ENCODE results near the gene BEAN1. TPM values are rescaled to one million over a fixed set of nuclear protein-coding genes. Genes with fewer than 3 reads are reported as not detected.

The BEAN1 gene
- total RNA-seq, 6 experiments from 2014 or later: not detected

- DNase-seq: no peak
- no peak for TF ChIP-seq CTCF (IDR thresholded peaks at IDR 0.05)
- Mint-ChIP-seq H3K27me3 (ENCODE audit: insufficient read depth) (no peaks in the 10 kb centered on the region; the same call in 1 of the 2 replicates), H3K36me3 (ENCODE audit: low read depth) (peaks cover 20% of the 10 kb centered on the region), H3K4me3 (no peak overlapping the region), H3K9me3 (no peaks in the 10 kb centered on the region), H3K4me1 (ENCODE audit: low read depth) (peaks cover 55% of the 10 kb centered on the region), H3K27ac (no peak overlapping the region)
Observed at GRCh38 chr16:66519482-66520373, 92.6 kb downstream of the BEAN1 start.

DNA sequence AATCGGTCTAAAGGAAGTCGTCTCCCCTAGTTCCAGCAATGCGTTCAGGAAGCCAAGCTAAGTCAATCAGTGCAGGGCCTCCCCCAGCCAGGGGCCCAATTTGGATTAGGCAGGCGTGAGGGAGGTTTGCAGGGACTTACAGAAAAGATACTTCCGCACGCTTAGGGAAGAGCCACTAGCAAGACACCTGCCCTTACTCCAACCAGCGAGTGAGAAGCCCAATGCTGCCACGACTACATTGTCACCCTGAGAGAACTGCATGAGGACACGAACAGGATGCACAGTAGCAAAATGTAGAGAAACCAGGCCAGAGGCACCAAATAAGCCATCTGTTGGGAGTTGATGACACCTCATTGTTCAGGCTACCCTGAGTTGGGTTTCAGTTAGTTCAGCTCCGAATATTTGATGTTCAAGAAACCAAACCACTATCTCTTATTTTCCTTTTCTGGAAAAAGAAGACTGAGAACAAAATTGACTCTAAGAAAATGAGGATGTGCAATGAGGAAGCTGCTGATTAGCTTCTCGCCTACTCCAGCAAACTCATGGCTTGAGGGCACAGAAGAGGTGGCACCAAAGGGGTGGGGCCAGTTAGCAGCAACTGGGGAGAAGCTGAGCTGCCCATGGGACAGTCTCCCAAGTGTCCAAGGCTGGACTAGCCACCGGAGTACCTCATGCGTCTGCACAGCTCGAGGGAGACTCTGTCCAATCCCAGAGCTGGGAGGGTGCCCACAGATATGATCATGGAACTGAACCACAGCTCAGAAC is 93.5 kb downstream of the BEAN1 start:
- peaks cover 59% of the 10 kb centered on the region for H3K4me1 Mint-ChIP-seq (ENCODE audit: low read depth)
- TF ChIP-seq CTCF (IDR thresholded peaks at IDR 0.05): no peak
- H3K27ac Mint-ChIP-seq: no peak overlapping the region
- DNase-seq: no peak
- H3K4me3 Mint-ChIP-seq: peak overlapping the region; percentile 9; the same call in 1 of the 2 replicates
- H3K36me3 Mint-ChIP-seq (ENCODE audit: low read depth): peaks cover 16% of the 10 kb centered on the region
- no peaks in the 10 kb centered on the region for H3K9me3 Mint-ChIP-seq
- no peaks in the 10 kb centered on the region; the same call in 1 of the 2 replicates for H3K27me3 Mint-ChIP-seq (ENCODE audit: insufficient read depth)

- Mint-ChIP-seq H3K4me1 (ENCODE audit: low read depth) (peaks cover 59% of the 10 kb centered on the region), H3K27me3 (ENCODE audit: insufficient read depth) (no peaks in the 10 kb centered on the region; the same call in 1 of the 2 replicates), H3K9me3 (no peaks in the 10 kb centered on the region), H3K27ac (0 out of 2 replicates have a peak overlapping the region, but pooled peaks have one; percentile 45), H3K36me3 (ENCODE audit: low read depth) (peaks cover 20% of the 10 kb centered on the region), H3K4me3 (0 out of 2 replicates have a peak overlapping the region, but pooled peaks have one; percentile 9)
- no peak for DNase-seq
- TF ChIP-seq CTCF (IDR thresholded peaks at IDR 0.05): no peak
Observed at GRCh38 chr16:66521252-66521713, 94.2 kb downstream of the BEAN1 start.

- no peak for TF ChIP-seq CTCF (IDR thresholded peaks at IDR 0.05)
- H3K36me3 Mint-ChIP-seq (ENCODE audit: low read depth): peaks cover 17% of the 10 kb centered on the region
- no peaks in the 10 kb centered on the region for H3K9me3 Mint-ChIP-seq
- H3K27me3 Mint-ChIP-seq (ENCODE audit: insufficient read depth): no peaks in the 10 kb centered on the region; the same call in 1 of the 2 replicates
- peak; percentile 70 for DNase-seq
- H3K27ac Mint-ChIP-seq: peak overlapping the region; percentile 45
- peak overlapping the region; percentile 32; the same call in 1 of the 2 replicates for H3K4me3 Mint-ChIP-seq
- peaks cover 52% of the 10 kb centered on the region for H3K4me1 Mint-ChIP-seq (ENCODE audit: low read depth)
Observed at GRCh38 chr16:66521951-66522771, 95.1 kb downstream of the BEAN1 start.
